Heart left ventricle (tissue), 13 donors: ENCODE results near the gene SLC16A14.

Experiments used
- CTCF ChIP-seq, 12 donors: fragments of 200-600 bp; sonication (generic) in 4 of 12; IDR thresholded peaks; one replicate each; pipeline versions ENCODE4 v1.5.0 to v1.8.0; 2018 to 2022; ENCODE audit warnings: antibody characterized with exemption in 12 of 12, mild to moderate bottlenecking in 5 of 12
- POLR2A ChIP-seq, 2 donors: fragments of 450-650 bp; IDR thresholded peaks; one replicate each; pipeline ENCODE4 v1.6.1; 2017; ENCODE audit warnings: antibody characterized with exemption in 2 of 2, mild to moderate bottlenecking in 2 of 2, moderate library complexity in 2 of 2
- donor health status: ischemic (EF 13 %, LVEDD 7.1; RV severe dilation, severe dysfunction).
- donor health status: DM: no; HTN: yes; CAD: no.
- donor health status: DM: no; HTN: no; CAD: no.
- donor health status: ischemic (EF 25% LVEDD 6.9; RV normal size, moderate dysfunction).
- donor health status: ischemic (EF 25% LVEDD 5.7; RV mildly dilated, moderate dysfunction).
- donor health status: ischemic (EF 35%, LVEDD 5.7; RV mildly dilated, moderate dysfunction).
- donor health status: nonischemic (EF 11% LVEDD 7.7; RV severe dilation, severe dysfunction).
- donor health status: DM: yes; HTN: yes; CAD: no.
- donor health status: PGD.
- donor health status: ischemic (EF 29% LVEDD 5.4; RV normal size, mild dysfunction).
- donor health status: nonischemic (EF 23%, LVEDD 6.1; RV moderate dilation, normal function).

- TF ChIP-seq POLR2A (IDR thresholded peaks at IDR 0.05) (no peak), CTCF (IDR thresholded peaks at IDR 0.05) (peak; percentile 77 to 87 (median 83))
These were observed 60.6 kb downstream of the SLC16A14 start for GRCh38 chr2:230007931-230008707.
